NCI-H2029 (cell line): Measurements from ENCODE around the gene CEACAM21.

Experiments used
- DNase-seq: peaks from one replicate; lab custom pipeline; 2025; lab: John Stamatoyannopoulos, UW

The CEACAM21 gene

DNA sequence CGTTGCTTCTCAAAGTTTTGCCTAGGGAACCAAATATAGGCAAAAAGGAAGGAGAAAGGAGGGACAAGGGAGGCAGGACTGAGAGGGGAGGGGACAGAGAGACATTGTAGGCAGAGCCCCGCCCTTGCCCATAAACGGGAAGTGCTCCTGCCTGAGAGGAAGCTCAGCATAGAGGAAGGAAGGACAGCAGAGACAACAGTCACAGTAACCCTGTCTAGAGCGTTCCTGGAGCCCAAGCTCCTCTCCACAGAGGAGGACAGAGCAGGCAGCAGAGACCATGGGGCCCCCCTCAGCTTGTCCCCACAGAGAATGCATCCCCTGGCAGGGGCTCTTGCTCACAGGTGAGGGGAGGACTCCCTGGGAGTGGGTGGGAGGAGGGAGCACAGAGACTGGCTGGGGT, at the start of gene CEACAM21:
Gene CEACAM21, plus strand, starts transcription at position 169 of the 400 bp plus-strand sequence. Its CDS starts 109 bp downstream, at position 278.
- DNase-seq: no peak

DNA sequence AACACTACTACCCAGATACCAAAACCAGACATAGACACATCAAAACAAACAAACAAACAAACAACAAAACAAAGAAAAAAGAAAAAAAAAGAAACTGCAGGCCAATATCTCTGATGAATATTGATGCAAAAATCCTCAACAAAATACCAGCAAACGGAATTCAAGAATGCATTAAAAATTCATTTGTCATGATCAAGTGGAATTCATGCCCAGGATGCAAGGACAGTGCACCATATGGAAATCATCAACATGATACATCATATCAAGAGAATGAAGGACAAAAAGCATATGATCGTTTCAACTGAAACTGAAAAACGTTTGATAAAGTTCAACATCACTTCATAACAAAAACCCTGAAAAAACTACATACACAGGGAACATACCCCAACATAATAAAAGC, 48.9 kb upstream of the CEACAM21 start:
- DNase-seq: no peak

DNA sequence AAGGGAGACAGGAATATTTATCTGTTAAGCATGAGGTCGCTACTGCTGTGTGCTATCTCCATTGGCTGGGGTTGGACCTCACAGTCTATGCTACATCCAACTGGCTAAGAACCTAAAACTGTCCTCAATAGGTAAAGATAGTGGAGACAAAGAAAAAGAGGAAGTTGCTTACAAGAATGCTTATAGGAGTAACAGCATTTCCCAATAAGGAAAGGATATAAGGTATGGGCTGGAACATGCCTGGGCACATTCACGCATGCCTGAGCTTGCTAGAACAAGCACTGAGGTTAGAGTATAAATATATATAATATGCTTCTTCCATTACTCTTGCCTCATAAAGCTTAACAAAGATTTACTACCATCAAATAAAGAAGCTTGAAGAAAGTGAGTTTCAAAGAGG, 47.9 kb upstream of the CEACAM21 start:
- no peak for DNase-seq

DNA sequence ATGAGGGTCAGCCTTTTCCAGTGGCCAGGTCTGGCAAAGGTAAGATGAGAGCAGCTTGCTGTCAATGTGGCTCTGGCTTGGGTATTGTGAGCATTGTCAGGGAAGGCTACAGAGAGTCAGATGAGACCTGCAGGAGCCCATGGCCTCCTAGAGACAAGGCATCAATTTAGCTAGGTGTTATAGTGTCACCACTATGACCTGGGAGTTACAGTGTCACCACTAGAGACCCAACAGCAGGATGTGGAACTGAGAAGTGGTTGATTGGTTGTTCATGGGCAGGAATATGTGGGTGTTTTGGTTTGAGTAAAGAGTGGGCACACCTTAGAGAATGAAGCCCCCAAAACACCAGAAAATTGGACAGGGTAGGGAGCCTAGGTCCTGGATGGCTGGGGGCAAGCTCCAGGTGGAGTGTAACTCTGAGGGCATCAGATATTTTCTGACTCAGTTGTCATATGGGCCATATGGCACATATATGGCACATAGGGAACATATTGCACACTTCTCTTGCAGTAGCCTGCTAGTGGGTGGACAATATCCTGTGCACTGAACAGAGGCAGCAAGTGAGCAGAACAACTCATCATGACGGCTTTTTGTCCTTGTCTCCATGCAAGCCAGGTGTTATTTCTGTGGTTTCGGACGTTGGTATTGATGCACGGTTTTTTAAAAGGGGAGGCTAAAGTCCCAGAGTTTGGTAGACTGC, 46.3 kb upstream of the CEACAM21 start:
- DNase-seq: no peak

DNA sequence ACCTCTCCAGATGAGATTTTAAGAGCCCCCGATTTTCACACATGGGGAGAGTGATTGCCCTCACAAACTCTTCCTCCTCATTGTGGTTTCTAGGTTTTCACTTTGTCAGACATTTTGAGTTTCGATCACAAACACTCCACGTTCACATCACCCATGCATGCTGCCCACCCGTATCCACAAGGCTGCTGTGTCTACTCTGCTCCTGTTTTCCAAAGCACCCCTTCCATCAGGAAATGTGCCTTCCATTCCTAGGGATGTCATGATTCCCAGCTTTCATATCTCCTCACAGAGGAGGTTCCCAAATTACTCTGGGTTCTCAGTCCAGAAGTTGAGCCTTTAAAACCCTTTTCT, 45.8 kb upstream of the CEACAM21 start:
- DNase-seq: no peak

DNA sequence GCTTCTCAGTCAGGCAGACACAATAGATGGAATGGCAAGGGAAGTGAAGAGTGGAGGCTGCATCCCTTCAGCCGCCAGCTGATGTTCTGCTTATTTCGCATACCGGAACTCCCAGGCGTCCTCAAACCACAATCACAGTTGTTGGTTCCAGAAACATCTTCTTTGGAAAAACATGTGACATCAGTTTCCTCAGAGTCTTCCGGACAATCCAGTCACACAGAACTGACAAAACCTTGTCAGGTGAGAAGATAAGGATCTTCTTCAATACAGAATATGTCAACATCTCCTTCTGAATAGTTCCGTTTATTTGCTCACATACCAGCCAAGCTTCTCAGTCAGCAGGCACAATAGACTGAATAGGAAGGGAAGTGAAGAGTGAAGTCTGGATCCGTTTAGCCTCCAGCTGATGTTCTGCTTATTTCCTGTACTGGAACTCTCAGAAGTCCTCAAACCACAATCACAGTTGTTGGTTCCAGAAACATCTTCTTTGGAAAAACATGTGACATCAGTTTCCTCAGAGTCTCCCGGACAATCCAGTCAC, 45.1 kb upstream of the CEACAM21 start:
- DNase-seq: no peak

DNA sequence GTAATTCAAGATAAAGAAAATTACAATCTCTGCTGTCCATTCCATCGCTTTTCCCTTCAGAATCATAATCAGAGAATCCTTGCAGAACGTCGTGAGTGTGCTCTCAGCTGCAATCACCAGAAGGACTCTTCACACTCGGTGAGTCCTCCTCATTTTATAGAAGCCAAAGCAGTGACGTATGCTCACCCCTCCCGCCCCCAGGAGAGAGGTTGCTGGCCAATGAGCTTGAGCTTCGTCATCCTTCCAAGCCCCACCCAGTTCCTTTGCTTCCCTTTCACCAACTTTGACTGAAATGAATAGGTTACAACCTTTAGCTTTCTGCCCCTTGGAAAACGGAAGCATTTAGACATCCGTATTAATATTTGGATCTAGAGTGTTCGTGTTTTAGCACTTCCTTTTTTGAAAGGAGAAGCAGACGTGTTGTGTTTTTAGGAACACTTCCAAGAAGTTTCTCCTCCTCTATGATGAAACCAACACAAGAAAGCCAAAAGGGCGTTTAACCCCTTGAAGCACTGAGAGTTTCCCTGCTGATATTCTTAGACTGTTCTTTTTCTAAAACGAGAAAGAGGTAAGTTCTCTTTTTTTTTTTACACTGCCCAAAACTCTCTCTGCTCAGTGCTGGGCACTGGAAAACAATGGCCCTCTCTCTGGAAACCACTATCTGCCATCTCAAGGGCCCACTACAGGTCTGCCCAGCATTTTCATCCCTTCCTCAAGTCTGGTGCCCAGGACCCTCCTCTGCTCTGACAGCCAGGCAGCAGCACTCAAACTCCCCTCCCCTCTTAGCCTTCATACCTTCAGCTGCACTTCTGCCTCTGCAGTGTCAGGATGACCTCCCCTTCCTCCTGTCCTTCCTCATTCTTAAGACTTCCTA, 44.3 kb upstream of the CEACAM21 start:
- DNase-seq: no peak

DNA sequence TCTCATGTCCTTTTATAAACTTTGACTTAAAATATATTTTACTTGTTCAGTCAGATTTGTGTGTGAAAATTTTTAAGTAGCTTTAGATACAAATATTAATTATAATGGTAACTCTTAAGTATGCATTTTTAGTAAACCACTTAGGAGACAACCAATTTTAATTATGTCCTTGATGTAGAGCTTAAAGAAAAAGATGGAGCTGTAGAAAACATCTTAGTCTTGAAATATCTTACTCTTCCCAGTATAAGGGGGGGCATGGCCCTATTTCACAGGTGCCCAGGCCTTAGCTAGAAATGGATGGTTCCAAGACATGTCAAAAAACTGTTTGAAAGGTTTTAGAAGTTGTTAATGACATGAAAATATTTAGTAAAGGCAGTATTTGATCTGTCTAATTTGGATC, 43.4 kb upstream of the CEACAM21 start:
- no peak for DNase-seq

DNA sequence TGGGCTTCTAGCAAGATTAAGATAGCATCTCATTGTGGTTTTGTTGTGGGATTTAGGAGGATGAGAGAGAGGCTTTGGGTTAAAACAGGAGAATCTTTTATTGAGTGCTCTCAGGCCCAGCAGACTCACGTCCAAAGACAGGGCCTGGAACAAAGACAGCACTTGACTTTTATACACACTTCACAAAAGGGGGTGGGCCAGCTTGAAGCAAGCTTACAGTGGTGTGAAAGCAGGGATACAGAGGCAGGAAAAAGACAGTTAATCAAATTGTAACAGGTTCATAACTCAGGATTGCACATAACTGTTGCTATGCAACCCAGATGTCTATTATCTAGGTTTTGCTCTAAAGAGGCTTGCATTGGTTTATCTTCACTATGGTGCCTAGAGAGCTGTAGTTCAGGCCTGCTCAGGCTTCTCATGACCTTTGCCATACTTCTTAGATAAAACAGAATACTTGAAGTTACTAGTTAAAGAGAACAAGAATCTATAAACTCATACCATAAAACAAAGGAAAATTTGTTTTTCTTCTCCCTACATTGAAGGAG, 42.2 kb upstream of the CEACAM21 start:
- DNase-seq: no peak

DNA sequence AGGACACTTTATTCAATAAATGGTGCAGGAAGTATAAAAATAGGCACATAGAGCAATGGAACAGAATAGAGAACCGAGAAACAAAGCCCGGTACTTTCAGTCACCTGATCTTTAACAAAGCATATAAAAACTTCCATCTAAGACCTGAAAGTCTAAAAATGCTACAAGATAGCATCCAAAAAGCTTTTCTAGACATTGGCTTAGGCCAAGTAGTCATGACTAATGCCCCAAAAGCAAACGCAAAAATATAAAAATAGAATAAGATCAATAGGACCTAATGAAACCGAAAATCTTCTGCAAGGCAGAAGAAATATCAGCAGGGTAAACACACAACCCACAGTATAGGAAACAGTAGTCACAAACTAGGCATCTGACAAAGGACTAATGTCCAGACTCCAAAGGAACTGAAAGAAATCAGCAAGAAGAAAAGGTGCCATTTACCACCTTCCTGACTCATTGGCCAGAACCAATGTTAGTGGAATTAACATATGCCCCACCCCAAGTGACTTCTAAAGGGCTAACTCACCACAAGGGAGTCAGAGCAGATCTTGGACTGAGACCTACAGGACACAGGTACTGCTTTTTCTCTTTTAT, 40.8 kb upstream of the CEACAM21 start:
- DNase-seq: no peak

DNA sequence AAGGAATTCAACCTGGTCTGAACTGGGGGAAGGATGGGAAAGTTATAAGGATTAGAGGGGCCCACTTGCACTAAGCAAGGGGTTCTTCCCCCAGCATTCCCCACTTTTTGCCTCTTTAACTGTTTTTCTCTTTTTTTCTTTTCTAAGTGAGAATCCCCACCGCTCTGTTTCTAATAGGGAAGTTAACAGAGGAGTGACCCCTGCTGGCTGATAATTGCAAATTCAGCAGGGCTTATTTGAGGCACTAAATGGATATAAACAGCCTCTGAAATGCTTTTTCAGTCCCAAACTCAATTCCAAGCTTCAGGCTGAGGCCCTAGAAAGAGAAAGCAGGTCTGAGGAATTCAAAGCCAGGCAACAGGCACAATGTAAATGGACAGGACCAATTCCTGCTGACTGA, 38.2 kb upstream of the CEACAM21 start:
- no peak for DNase-seq

DNA sequence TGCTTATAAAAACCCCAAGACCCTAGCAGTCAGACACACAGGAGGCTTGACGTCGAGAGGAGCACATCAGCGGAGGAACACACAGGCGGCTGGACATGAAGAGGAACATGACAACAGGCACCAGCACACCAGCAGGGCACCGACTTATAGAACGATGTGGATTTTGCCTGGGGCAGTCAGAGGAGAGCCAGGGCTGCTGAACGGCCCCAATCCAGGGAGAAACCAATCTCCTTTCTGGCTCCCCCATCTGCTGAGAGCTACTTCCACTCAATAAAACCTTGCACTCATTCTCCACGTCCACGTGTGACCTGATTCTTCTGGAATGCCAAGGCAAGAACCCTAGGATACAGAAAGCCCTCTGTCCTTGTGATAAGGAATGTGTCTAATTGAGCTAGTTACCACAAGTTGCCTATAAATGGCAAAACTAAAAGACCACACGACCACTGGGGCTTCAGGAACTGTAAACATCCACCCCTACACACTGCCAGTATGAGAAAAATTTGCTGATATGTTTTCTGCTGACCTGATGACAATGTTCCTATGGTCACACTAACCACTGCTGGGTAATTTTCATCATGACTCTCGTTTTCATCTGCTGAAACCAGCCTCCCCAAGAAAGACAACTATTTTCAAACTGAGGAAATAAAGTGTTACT, 35.8 kb upstream of the CEACAM21 start:
- no peak for DNase-seq

DNA sequence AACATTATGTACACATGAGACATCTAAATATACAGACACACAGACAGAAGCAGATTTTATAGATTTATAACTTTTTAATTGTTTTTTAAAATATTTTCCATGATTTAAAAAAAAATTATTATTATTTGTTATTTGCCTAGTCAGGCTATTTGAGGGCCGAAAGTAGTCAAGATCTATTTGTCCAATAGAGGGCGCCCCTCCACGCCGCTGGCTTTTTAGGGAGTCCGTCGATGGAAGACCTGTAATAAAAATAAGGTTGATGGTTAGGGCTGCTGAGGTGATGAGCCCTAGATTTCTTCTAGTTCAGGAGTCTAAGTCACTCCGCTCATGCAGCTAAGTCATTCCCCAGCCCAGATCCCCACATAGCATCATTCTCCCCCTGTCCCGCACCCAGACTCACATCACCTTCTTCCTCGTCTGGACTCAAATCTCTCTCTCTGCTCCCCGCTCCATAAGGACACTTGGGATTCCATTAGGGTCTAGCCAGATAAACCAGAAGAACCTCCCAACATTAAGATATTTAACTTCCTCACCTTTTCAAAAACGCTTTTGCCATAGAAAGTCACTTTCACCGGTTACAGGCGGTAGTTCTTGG, 33.9 kb upstream of the CEACAM21 start:
- no peak for DNase-seq

DNA sequence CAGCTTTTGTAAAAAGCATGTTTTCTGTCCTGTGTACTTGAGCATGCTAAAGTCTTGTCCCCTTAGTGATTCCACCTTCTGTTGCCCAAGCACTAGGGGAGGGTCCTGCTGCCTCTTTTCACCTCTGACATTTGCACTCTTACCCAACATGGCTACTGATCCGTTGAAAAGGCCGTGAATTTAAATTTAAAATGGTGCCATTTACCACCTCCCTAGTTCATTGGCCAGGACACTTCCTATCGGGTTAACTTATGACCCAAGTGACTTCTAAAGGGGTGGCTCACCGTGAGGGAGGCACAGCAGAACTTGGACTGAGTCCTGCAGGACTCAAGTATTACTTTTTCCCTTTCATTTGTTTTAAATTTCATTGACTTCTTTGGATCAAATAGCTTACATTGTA, 33.3 kb upstream of the CEACAM21 start:
- DNase-seq: no peak

DNA sequence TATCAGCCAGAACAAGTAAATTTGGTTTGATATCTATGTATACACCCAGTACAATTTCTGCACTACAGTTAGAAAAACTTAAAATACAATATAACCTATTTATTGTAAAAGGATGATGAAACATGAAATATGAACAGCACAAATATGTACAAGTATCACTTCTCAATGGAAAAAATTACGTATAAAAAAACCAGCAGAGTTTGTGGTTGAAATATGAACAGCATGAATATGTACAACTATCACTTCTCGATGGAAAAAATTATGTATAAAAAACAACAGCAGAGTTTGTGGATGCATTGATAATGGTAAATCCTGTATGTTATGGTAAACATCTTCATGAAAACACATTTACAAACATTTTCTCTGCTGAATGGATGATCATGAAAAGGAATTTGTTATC, 32.4 kb upstream of the CEACAM21 start:
- DNase-seq: no peak

DNA sequence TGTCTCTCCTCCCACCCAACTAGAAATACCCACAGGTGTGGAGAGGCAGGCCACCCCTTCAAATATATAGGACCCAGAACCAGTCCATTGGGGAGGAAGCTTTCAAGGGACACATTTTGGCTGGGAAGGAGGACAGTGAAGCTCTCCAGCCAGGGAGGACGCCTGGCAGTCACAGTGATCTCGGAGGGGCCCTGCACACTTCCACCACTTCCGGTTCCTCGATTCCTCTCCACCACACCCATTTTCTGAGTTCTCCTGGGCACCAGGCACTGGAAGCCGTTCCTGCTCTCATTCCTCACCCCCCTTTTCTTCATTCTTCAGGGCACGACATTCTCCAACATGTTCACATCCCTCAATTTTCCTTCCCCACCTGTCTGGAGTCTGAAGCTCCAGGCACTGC, 30.4 kb upstream of the CEACAM21 start:
- no peak for DNase-seq

DNA sequence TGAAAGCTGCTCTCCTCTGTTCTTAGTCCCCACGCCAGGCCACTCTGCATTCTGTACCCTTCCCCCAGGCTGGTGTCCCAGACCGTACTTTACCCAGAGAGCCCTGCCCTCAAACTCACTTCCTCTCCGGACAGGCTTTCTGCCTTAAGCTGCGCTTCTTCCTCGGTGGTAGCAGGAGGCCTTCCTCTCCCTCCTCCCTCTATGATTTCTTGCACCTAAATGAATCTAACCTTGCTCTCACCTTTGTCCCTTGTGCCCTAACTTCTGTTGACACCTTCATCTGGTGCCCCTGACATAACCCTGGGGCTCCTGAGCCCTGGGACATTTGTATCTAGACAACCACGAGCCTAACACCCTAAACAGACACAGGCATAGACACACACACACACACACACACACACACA, 29.6 kb upstream of the CEACAM21 start:
- DNase-seq: no peak

DNA sequence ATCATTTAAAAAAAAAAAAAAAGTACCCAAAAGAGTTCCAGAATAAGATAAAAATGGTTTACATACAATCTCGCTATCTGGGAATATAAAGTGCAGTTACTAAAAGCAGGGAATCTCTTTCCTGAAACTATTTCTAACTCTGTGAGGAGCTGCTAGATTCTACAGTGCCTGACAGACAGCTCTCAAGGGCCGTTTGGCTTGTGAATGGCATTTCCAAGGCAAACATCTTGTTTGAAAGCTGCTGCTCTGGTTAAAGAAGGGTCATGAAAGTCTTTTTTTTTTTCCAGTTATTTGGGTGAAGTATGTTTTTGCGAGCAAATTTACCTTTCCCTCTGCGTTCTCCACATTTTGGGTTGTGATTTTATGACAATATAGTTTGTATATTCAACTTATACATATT, 29.0 kb upstream of the CEACAM21 start:
- no peak for DNase-seq

DNA sequence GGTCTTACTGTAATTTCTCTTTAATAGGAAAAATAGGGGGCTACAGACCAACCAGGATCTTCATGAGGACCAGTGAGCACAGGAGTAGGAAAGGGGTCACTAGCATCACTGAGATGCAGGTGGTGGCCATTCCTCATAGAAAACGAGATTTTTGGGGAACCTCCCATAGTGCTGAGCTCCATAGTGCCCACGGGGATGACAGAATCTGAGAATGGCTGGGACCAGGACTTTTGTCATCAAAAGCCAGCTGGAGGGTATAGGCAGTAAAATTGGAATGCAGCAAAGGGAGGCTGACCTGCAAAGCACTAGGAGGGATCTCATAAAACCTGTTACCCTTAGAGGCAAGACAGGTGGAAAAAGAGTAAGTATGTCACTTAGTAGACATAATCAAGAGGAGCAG, 28.4 kb upstream of the CEACAM21 start:
- no peak for DNase-seq

DNA sequence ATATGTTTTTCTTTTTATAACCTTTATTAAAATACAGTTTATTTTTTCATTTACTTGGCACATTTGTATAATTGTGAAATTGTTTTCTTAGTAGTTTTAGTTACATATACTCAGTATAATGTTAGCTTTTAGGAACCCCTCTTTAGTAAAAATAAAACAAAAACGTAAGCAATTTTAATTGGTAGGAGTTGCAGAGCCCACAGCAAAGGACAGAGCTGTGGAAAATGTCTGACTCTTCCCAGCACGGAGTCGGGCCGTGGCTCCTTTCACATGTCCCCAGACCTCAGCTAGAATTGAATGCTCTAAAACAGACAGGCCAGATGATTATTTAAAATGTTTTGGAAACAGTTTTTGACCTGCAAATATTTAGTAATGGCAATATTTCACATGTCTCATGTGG, 27.9 kb upstream of the CEACAM21 start:
- no peak for DNase-seq

DNA sequence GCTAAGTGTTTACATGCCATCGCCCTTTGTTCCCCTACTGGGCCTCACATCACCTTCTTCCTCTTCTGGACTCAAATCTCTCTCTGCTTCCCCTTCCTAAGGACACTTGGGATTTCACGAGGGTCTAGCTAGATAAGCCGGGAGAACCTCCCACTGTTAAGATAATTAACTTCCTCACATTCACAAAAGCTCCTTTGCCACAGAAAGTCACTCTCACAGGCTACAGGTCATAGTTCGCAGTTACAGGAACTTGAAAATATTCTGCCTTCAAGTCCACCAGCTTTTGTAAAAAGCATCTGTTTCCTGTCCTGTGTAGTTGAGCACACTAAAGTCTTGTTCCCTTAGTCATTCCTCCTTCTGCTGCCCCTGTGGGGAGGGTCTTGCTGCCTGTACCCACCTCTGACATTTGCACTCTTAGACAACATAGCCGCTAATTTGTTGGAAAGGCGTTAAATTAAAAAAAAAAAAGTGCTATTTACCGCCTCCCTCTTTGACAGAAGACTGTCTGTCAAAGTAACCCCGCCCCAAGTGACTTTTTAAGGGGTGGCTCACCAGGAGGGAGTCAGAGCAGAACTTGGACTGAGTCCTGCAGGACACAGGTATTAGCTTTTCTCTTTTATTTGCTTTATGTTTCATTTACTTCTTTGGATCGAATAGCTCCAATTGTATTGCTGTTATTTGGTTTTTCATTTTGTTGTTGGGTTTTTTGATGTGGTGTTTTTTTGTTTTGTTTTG, 26.8 kb upstream of the CEACAM21 start:
- DNase-seq: no peak
